Neural progenitor cell (in vitro differentiated cells): ENCODE data around the gene IQGAP2. TPM values are rescaled to one million over a fixed set of nuclear protein-coding genes. Genes with fewer than 3 reads are reported as not detected.

ENCODE experiments used
- DNase-seq: peaks from one replicate; pipeline ENCODE4 v3.0.0-alpha.2; 2016; ENCODE audit warnings: low spot score
- H2AFZ ChIP-seq: fragments of 200-600 bp; sonication (generic); replicated peaks from 2 replicates; pipeline ENCODE4 v1.6.1; 2016; ENCODE audit warnings: antibody characterized with exemption
- H3F3A ChIP-seq: fragments of 200-600 bp; sonication (generic); 2 replicates; pipeline ENCODE4 v1.6.1; 2016; ENCODE audit warnings: antibody characterized with exemption, low read depth
- H3K27ac ChIP-seq: fragments of 200-600 bp; sonication (generic); 2 replicates; pipeline ENCODE4 v1.5.1; 2016; ENCODE audit warnings: mild to moderate bottlenecking
- H3K27me3 ChIP-seq: fragments of 200-600 bp; sonication (generic); 2 replicates; pipeline ENCODE4 v1.6.1; 2016; ENCODE audit warnings: mild to moderate bottlenecking, moderate library complexity
- H3K36me3 ChIP-seq: fragments of 200-600 bp; sonication (generic); 2 replicates; pipeline ENCODE4 v1.5.1; 2016
- H3K4me1 ChIP-seq: fragments of 200-600 bp; sonication (generic); 2 replicates; pipeline ENCODE4 v1.6.1; 2016; ENCODE audit warnings: mixed run types
- H3K4me2 ChIP-seq: fragments of 200-600 bp; sonication (generic); 2 replicates; pipeline ENCODE4 v1.6.1; 2016
- H3K4me3 ChIP-seq: fragments of 200-600 bp; sonication (generic); 2 replicates; pipeline ENCODE4 v1.5.1; 2016
- H3K79me2 ChIP-seq: fragments of 200-600 bp; sonication (generic); 2 replicates; pipeline ENCODE4 v1.6.1; 2016; ENCODE audit warnings: low read depth
- H3K9ac ChIP-seq: fragments of 200-600 bp; sonication (generic); 2 replicates; pipeline ENCODE4 v1.6.1; 2016
- H3K9me3 ChIP-seq: fragments of 200-600 bp; sonication (generic); 2 replicates; pipeline ENCODE4 v1.5.1; 2016; ENCODE audit warnings: low read depth
- H4K20me1 ChIP-seq: fragments of 200-600 bp; sonication (generic); 2 replicates; pipeline ENCODE4 v1.6.1; 2016; ENCODE audit warnings: low read depth
- H3K27ac Mint-ChIP-seq: 3 replicates; pipeline ENCODE4 v1.8.0; 2021; ENCODE audit warnings: mixed read lengths
- H3K27me3 Mint-ChIP-seq: 2 replicates; pipeline ENCODE4 v1.8.0; 2022; ENCODE audit warnings: low read depth, mild to moderate bottlenecking, inconsistent platforms, moderate library complexity, mixed read lengths; ENCODE audit not compliant: insufficient read depth
- H3K36me3 Mint-ChIP-seq: 3 replicates; pipeline ENCODE4 v1.8.0; 2021; ENCODE audit warnings: mixed read lengths
- H3K4me1 Mint-ChIP-seq: 3 replicates; pipeline ENCODE4 v1.8.0; 2021; ENCODE audit warnings: mixed read lengths
- H3K4me3 Mint-ChIP-seq: 3 replicates; pipeline ENCODE4 v1.8.0; 2021; ENCODE audit warnings: mild to moderate bottlenecking, moderate library complexity, mixed read lengths
- H3K9me3 Mint-ChIP-seq: 3 replicates; pipeline ENCODE4 v1.8.0; 2020; ENCODE audit warnings: mixed read lengths
- EZH2 ChIP-seq: fragments of 200-600 bp; sonication (generic); IDR thresholded peaks from 2 replicates; pipeline ENCODE4 v1.6.1; 2017; ENCODE audit warnings: antibody characterized with exemption, mild to moderate bottlenecking, moderate library complexity
- EZH2phosphoT487 ChIP-seq: fragments of 200-600 bp; sonication (generic); IDR thresholded peaks from 2 replicates; pipeline ENCODE4 v1.6.1; 2017; ENCODE audit warnings: antibody characterized with exemption
- total RNA-seq: library from RNA; depleted of rRNA; stranded (reverse); fragments of >200 nt; gene quantifications from 2 replicates; pipeline ENCODE4 v1.2.3, GENCODE V29; 2015; ENCODE audit warnings: low replicate concordance
- TF ChIP-seq, protein P1 (sequence below): fragments of 200-600 bp; sonication (generic); IDR thresholded peaks from 2 replicates; pipeline ENCODE4 v1.5.1; 2017; ENCODE audit warnings: antibody characterized with exemption, mild to moderate bottlenecking

Gene IQGAP2
- total RNA-seq, 1 donor from 2014 or later, result 37.7 TPM

DNA sequence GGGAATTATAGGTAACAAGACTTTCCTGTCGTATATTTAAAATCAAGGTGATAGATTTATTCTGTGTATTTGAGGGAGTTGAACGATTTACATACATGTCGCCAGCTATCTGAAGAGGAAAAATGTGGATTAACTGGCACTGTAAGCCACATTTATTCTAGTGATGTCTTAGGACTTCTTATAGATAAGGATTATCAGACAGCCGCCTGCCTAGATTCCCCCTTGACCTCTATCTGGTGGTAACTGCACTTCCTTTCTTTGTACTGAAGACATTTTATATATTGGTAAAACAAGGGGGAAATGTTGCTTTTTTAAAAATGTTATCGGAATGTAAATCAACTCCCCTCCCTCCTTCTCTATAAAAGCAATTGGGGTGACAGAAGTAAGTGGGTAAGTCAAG, 259.4 kb downstream of the IQGAP2 start:
- no peaks in the 10 kb centered on the region for H3F3A ChIP-seq
- no peaks in the 10 kb centered on the region for H3K4me1 Mint-ChIP-seq
- H3K27ac Mint-ChIP-seq, result no peak overlapping the region
- no peaks in the 10 kb centered on the region for H3K27me3 ChIP-seq
- H3K4me1 ChIP-seq, result peaks cover 7% of the 10 kb centered on the region
- H3K4me3 ChIP-seq, result no peak overlapping the region
- H3K4me3 Mint-ChIP-seq, result no peak overlapping the region
- no peaks in the 10 kb centered on the region for H3K27me3 Mint-ChIP-seq
- no peaks in the 10 kb centered on the region for H3K9me3 Mint-ChIP-seq
- no peak overlapping the region for H2AFZ ChIP-seq
- peaks cover 7% of the 10 kb centered on the region for H3K36me3 Mint-ChIP-seq
- no peaks in the 10 kb centered on the region for H3K9me3 ChIP-seq
- no peak overlapping the region for H3K27ac ChIP-seq
- no peak for DNase-seq
- H3K4me2 ChIP-seq, result no peak overlapping the region
- no peaks in the 10 kb centered on the region for H3K79me2 ChIP-seq
- no peak for TF ChIP-seq EZH2
- no peak for TF ChIP-seq EZH2phosphoT487
- TF ChIP-seq, protein P1, sequence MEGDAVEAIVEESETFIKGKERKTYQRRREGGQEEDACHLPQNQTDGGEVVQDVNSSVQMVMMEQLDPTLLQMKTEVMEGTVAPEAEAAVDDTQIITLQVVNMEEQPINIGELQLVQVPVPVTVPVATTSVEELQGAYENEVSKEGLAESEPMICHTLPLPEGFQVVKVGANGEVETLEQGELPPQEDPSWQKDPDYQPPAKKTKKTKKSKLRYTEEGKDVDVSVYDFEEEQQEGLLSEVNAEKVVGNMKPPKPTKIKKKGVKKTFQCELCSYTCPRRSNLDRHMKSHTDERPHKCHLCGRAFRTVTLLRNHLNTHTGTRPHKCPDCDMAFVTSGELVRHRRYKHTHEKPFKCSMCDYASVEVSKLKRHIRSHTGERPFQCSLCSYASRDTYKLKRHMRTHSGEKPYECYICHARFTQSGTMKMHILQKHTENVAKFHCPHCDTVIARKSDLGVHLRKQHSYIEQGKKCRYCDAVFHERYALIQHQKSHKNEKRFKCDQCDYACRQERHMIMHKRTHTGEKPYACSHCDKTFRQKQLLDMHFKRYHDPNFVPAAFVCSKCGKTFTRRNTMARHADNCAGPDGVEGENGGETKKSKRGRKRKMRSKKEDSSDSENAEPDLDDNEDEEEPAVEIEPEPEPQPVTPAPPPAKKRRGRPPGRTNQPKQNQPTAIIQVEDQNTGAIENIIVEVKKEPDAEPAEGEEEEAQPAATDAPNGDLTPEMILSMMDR, result no peak
- no peak overlapping the region for H3K9ac ChIP-seq
- H3K36me3 ChIP-seq, result no peaks in the 10 kb centered on the region
- H4K20me1 ChIP-seq, result no peaks in the 10 kb centered on the region

DNA sequence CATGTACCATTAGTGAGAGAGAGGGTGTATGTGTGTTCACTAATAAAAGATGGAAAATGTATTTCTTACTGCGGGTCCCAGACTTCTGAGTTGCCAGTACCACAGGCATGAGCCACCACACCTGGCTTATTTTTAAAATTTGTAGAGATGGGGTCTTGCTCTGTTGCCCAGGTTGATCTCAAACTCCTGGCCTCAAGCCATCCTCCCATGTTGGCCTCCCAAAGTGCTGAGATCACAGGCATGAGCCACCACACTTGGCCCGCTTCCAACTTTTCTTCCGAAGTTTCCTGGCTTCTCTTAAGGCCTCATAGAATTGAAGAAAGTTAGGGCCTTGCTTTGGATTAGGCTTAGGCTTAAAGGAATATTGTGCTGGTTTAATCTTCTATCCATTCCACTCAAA, 260.5 kb downstream of the IQGAP2 start:
- no peaks in the 10 kb centered on the region for H3K9me3 ChIP-seq
- peaks cover 2% of the 10 kb centered on the region for H3K36me3 Mint-ChIP-seq
- H3K9me3 Mint-ChIP-seq, result no peaks in the 10 kb centered on the region
- DNase-seq, result no peak
- H3F3A ChIP-seq, result no peaks in the 10 kb centered on the region
- no peaks in the 10 kb centered on the region for H3K4me1 Mint-ChIP-seq
- H4K20me1 ChIP-seq, result no peaks in the 10 kb centered on the region
- no peaks in the 10 kb centered on the region for H3K79me2 ChIP-seq
- H3K4me3 Mint-ChIP-seq, result no peak overlapping the region
- no peaks in the 10 kb centered on the region for H3K27me3 ChIP-seq
- H3K4me3 ChIP-seq, result no peak overlapping the region
- H3K27ac ChIP-seq, result no peak overlapping the region
- no peaks in the 10 kb centered on the region for H3K36me3 ChIP-seq
- H2AFZ ChIP-seq, result no peak overlapping the region
- H3K9ac ChIP-seq, result no peak overlapping the region
- H3K4me1 ChIP-seq, result peaks cover 7% of the 10 kb centered on the region
- TF ChIP-seq EZH2, result no peak
- TF ChIP-seq, protein P1, result no peak
- no peak for TF ChIP-seq EZH2phosphoT487
- H3K27ac Mint-ChIP-seq, result no peak overlapping the region
- no peaks in the 10 kb centered on the region for H3K27me3 Mint-ChIP-seq
- no peak overlapping the region for H3K4me2 ChIP-seq

DNA sequence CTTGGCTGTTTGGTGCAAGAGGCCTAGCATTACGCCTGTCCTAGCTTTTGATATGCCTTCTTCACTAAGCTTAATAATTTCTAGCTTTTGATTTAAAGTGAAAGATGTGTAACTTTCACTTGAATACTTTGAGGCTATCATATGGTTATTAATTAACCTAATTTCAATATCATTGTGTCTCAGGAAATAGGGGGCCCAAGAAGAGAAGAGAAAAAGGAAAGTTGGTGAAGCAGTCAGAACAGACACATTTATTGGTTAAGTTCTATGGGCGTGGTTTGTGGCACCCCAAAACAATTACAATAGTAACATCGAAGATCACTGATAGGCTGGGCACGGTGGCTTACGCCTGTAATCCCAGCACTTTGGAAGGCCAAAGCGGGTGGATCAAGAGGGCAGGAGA, 261.0 kb downstream of the IQGAP2 start:
- H4K20me1 ChIP-seq, result no peaks in the 10 kb centered on the region
- H3F3A ChIP-seq, result no peaks in the 10 kb centered on the region
- no peak for DNase-seq
- Mint-ChIP-seq H3K4me1 (no peaks in the 10 kb centered on the region), H3K9me3 (no peaks in the 10 kb centered on the region), H3K27me3 (no peaks in the 10 kb centered on the region), H3K36me3 (peaks cover 2% of the 10 kb centered on the region), H3K27ac (no peak overlapping the region), H3K4me3 (no peak overlapping the region)
- H3K9me3 ChIP-seq, result no peaks in the 10 kb centered on the region
- H3K79me2 ChIP-seq, result no peaks in the 10 kb centered on the region
- H3K9ac ChIP-seq, result no peak overlapping the region
- no peak overlapping the region for H3K27ac ChIP-seq
- no peaks in the 10 kb centered on the region for H3K27me3 ChIP-seq
- H3K4me2 ChIP-seq, result no peak overlapping the region
- H3K4me3 ChIP-seq, result no peak overlapping the region
- no peak for TF ChIP-seq EZH2
- TF ChIP-seq, protein P1, result no peak
- TF ChIP-seq EZH2phosphoT487, result no peak
- H3K4me1 ChIP-seq, result peaks cover 7% of the 10 kb centered on the region
- no peaks in the 10 kb centered on the region for H3K36me3 ChIP-seq
- H2AFZ ChIP-seq, result no peak overlapping the region

DNA sequence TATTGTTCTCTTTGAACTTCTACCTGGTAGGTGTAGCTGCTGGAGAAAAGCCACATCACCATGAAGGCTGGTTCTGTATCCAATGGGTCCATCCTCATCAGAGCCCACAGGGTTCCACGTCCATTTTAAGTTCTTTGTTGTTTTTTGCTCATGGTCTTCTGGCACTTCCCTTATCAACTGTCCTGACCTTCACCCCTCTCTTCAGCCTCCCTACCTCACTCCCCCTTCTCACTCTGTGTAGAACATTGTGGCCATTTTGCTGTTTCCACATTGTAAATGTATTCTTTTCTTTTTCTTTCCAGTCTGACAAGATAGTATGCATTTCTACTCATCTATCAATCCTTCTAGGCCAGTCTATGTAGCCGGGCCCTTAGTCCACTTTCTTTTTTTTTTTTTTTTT, 264.4 kb downstream of the IQGAP2 start:
- no peaks in the 10 kb centered on the region for H3K36me3 ChIP-seq
- H3K79me2 ChIP-seq, result no peaks in the 10 kb centered on the region

More for the DNA sequence above, 264.4 kb downstream of the IQGAP2 start:
- H3K4me1 ChIP-seq, result no peaks in the 10 kb centered on the region
- H4K20me1 ChIP-seq, result no peaks in the 10 kb centered on the region
- H3K9me3 Mint-ChIP-seq, result no peaks in the 10 kb centered on the region
- no peaks in the 10 kb centered on the region for H3K9me3 ChIP-seq
- no peak overlapping the region for H3K27ac Mint-ChIP-seq
- no peaks in the 10 kb centered on the region for H3F3A ChIP-seq
- no peak overlapping the region for H3K4me3 Mint-ChIP-seq
- H3K4me1 Mint-ChIP-seq, result no peaks in the 10 kb centered on the region
- no peak for DNase-seq
- no peak overlapping the region for H3K4me3 ChIP-seq
- no peak overlapping the region for H3K9ac ChIP-seq
- no peak overlapping the region for H2AFZ ChIP-seq
- no peaks in the 10 kb centered on the region for H3K27me3 ChIP-seq
- H3K36me3 Mint-ChIP-seq, result peaks cover 14% of the 10 kb centered on the region
- TF ChIP-seq EZH2 (no peak), EZH2phosphoT487 (no peak)
- TF ChIP-seq, protein P1, result no peak
- peaks cover 5% of the 10 kb centered on the region for H3K27me3 Mint-ChIP-seq
- H3K27ac ChIP-seq, result no peak overlapping the region
- H3K4me2 ChIP-seq, result no peak overlapping the region
